Neural cell (in vitro differentiated cells): Measurements from ENCODE around the gene CTRB1. TPM values are rescaled to one million over a fixed set of nuclear protein-coding genes. Genes with fewer than 3 reads are reported as not detected.

Experiments
- H2AFZ ChIP-seq: fragments of 200-600, 300-800 bp; sonication (generic), shearing (Covaris generic); 2 replicates; pipeline ENCODE4 v1.6.0; 2014; ENCODE audit warnings: low read depth, mild to moderate bottlenecking, antibody characterized with exemption, low read length, moderate library complexity
- H3F3A ChIP-seq: fragments of 200-600 bp; shearing (Covaris generic); 2 replicates; pipeline ENCODE4 v1.6.1; 2016; ENCODE audit warnings: mild to moderate bottlenecking, moderate library complexity, mixed read lengths, antibody characterized with exemption, low read length; ENCODE audit not compliant: insufficient read depth, poor library complexity, severe bottlenecking
- H3K27ac ChIP-seq: fragments of 200-600, 300-800 bp; sonication (generic), shearing (Covaris generic); 2 replicates; pipeline ENCODE4 v1.5.1; 2014; ENCODE audit warnings: mild to moderate bottlenecking, low read length, moderate library complexity
- H3K27me3 ChIP-seq: fragments of 300-800, 200-600 bp; sonication (generic), shearing (Covaris generic); 2 replicates; pipeline ENCODE4 v1.6.0; 2014; ENCODE audit warnings: mild to moderate bottlenecking, low read depth, low read length, moderate library complexity; ENCODE audit not compliant: insufficient read depth
- H3K36me3 ChIP-seq: fragments of 300-800, 200-600 bp; sonication (generic), shearing (Covaris generic); 2 replicates; pipeline ENCODE4 v1.5.1; 2014; ENCODE audit warnings: mild to moderate bottlenecking, antibody characterized with exemption, low read length, moderate library complexity; ENCODE audit not compliant: insufficient read depth
- H3K4me2 ChIP-seq: fragments of 300-800, 200-600 bp; sonication (generic), shearing (Covaris generic); 2 replicates; pipeline ENCODE4 v1.6.0; 2014; ENCODE audit warnings: mild to moderate bottlenecking, low read length
- H3K4me3 ChIP-seq: fragments of 300-800, 200-600 bp; sonication (generic), shearing (Covaris generic); 2 replicates; pipeline ENCODE4 v1.5.1; 2014; ENCODE audit warnings: mild to moderate bottlenecking, low read length, moderate library complexity
- H3K79me2 ChIP-seq: fragments of 200-600 bp; shearing (Covaris generic); replicated peaks from 2 replicates; pipeline ENCODE4 v1.6.0; 2014; ENCODE audit warnings: mild to moderate bottlenecking, low read length, moderate library complexity; ENCODE audit not compliant: insufficient read depth
- H3K9ac ChIP-seq: fragments of 300-800, 200-600 bp; sonication (generic), shearing (Covaris generic); 2 replicates; pipeline ENCODE4 v1.6.1; 2016; ENCODE audit warnings: mild to moderate bottlenecking, low read length, mixed read lengths
- H3K9me2 ChIP-seq: fragments of 200-600 bp; shearing (Covaris generic); 2 replicates; pipeline ENCODE4 v1.6.1; 2016; ENCODE audit warnings: mild to moderate bottlenecking, low read length, mixed read lengths; ENCODE audit not compliant: insufficient read depth
- H3K9me3 ChIP-seq: fragments of 200-600, 300-800 bp; sonication (generic), shearing (Covaris generic); 2 replicates; pipeline ENCODE4 v1.6.1; 2016; ENCODE audit warnings: mild to moderate bottlenecking, mixed run types, low read length, moderate library complexity, mixed read lengths
- H4K20me1 ChIP-seq: fragments of 200-600 bp; shearing (Covaris generic); 2 replicates; pipeline ENCODE4 v1.6.1; 2016; ENCODE audit warnings: mild to moderate bottlenecking, mixed run types; ENCODE audit not compliant: insufficient read depth
- EP300 ChIP-seq: fragments of 450-650 bp; conservative IDR thresholded peaks from 2 replicates; pipeline ENCODE4 v1.6.1; 2014; ENCODE audit warnings: antibody characterized with exemption, mild to moderate bottlenecking, moderate library complexity; ENCODE audit not compliant: poor library complexity, severe bottlenecking
- EZH2 ChIP-seq: fragments of 200-600, 300-800 bp; shearing (Covaris generic), sonication (generic); IDR thresholded peaks from 2 replicates; pipeline ENCODE4 v1.6.1; 2014; ENCODE audit warnings: antibody characterized with exemption, low read length, borderline replicate concordance, mild to moderate bottlenecking; ENCODE audit not compliant: insufficient read depth, poor library complexity, severe bottlenecking
- MXI1 ChIP-seq: fragments of 450-650 bp; conservative IDR thresholded peaks from 2 replicates; pipeline ENCODE4 v1.6.1; 2014; ENCODE audit warnings: antibody characterized with exemption, mild to moderate bottlenecking; ENCODE audit not compliant: poor library complexity, severe bottlenecking
- POLR2AphosphoS5 ChIP-seq: IDR thresholded peaks from 2 replicates; pipeline ENCODE4 v1.6.1; 2012
- RAD21 ChIP-seq: fragments of 450-650 bp; conservative IDR thresholded peaks from 2 replicates; pipeline ENCODE4 v1.6.1; 2014; ENCODE audit warnings: antibody characterized with exemption, mild to moderate bottlenecking, moderate library complexity
- SMC3 ChIP-seq: fragments of 450-650 bp; conservative IDR thresholded peaks from 2 replicates; pipeline ENCODE4 v1.6.1; 2014; ENCODE audit warnings: antibody characterized with exemption, mild to moderate bottlenecking, moderate library complexity; ENCODE audit not compliant: poor library complexity
- TAF1 ChIP-seq: IDR thresholded peaks from 2 replicates; pipeline ENCODE4 v1.6.1; 2012; ENCODE audit warnings: low read depth
- polyA plus RNA-seq: library from polyadenylated mRNA; depleted of rRNA; stranded (reverse); fragments of >200 nt; gene quantifications from 2 replicates; pipeline ENCODE4 v1.2.3, GENCODE V29; 2014
- TF ChIP-seq, protein P1 (sequence below): fragments of 450-650 bp; IDR thresholded peaks from 2 replicates; pipeline ENCODE4 v1.5.1; 2014; ENCODE audit warnings: antibody characterized with exemption, mild to moderate bottlenecking, moderate library complexity; ENCODE audit not compliant: poor library complexity, severe bottlenecking
- TF ChIP-seq, protein P2 (sequence below): IDR thresholded peaks from 2 replicates; pipeline ENCODE4 v1.6.1; 2012; ENCODE audit warnings: borderline replicate concordance

Gene CTRB1
- polyA plus RNA-seq, 1 donor from 2014 or later = not detected

DNA sequence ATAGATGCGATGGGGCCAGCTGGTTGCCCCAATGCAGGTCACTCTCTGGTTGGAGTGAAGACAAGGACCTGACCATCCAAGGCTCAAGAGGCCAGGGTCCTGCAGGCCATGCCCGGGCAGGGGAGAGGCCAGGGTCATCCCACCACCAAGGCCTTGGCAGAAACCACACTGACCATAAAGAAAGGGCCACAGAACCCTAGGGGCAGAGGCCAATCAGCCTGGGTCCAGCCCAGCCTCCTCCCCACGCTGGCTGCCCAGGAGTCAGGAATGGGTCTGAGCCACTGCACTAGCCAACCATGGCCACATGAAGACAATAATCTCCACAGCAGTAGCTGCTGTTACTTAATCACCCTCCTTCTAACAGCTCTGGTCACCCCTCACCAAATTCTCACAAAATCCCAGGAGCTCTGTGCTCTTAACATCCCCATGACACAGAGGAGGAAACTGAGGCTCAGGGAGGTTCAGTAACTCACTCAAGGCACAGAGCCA lies 42.8 kb downstream of the CTRB1 start:
- no peaks in the 10 kb centered on the region for H3K9me2 ChIP-seq
- no peaks in the 10 kb centered on the region for H3K9me3 ChIP-seq
- H2AFZ ChIP-seq = no peak overlapping the region
- peaks cover 76% of the 10 kb centered on the region for H3K79me2 ChIP-seq
- TF ChIP-seq EZH2 (no peak), SMC3 (no peak), POLR2AphosphoS5 (no peak), MXI1 (no peak), TAF1 (no peak), RAD21 (no peak), EP300 (no peak)
- TF ChIP-seq, protein P1, sequence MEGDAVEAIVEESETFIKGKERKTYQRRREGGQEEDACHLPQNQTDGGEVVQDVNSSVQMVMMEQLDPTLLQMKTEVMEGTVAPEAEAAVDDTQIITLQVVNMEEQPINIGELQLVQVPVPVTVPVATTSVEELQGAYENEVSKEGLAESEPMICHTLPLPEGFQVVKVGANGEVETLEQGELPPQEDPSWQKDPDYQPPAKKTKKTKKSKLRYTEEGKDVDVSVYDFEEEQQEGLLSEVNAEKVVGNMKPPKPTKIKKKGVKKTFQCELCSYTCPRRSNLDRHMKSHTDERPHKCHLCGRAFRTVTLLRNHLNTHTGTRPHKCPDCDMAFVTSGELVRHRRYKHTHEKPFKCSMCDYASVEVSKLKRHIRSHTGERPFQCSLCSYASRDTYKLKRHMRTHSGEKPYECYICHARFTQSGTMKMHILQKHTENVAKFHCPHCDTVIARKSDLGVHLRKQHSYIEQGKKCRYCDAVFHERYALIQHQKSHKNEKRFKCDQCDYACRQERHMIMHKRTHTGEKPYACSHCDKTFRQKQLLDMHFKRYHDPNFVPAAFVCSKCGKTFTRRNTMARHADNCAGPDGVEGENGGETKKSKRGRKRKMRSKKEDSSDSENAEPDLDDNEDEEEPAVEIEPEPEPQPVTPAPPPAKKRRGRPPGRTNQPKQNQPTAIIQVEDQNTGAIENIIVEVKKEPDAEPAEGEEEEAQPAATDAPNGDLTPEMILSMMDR = no peak
- TF ChIP-seq, protein P2, sequence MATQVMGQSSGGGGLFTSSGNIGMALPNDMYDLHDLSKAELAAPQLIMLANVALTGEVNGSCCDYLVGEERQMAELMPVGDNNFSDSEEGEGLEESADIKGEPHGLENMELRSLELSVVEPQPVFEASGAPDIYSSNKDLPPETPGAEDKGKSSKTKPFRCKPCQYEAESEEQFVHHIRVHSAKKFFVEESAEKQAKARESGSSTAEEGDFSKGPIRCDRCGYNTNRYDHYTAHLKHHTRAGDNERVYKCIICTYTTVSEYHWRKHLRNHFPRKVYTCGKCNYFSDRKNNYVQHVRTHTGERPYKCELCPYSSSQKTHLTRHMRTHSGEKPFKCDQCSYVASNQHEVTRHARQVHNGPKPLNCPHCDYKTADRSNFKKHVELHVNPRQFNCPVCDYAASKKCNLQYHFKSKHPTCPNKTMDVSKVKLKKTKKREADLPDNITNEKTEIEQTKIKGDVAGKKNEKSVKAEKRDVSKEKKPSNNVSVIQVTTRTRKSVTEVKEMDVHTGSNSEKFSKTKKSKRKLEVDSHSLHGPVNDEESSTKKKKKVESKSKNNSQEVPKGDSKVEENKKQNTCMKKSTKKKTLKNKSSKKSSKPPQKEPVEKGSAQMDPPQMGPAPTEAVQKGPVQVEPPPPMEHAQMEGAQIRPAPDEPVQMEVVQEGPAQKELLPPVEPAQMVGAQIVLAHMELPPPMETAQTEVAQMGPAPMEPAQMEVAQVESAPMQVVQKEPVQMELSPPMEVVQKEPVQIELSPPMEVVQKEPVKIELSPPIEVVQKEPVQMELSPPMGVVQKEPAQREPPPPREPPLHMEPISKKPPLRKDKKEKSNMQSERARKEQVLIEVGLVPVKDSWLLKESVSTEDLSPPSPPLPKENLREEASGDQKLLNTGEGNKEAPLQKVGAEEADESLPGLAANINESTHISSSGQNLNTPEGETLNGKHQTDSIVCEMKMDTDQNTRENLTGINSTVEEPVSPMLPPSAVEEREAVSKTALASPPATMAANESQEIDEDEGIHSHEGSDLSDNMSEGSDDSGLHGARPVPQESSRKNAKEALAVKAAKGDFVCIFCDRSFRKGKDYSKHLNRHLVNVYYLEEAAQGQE = no peak
- H3K4me2 ChIP-seq = no peak overlapping the region
- no peak overlapping the region for H3K27ac ChIP-seq
- H3K27me3 ChIP-seq = no peaks in the 10 kb centered on the region
- H3K4me3 ChIP-seq = no peak overlapping the region
- H3K36me3 ChIP-seq = no peaks in the 10 kb centered on the region
- H4K20me1 ChIP-seq = no peaks in the 10 kb centered on the region
- no peak overlapping the region for H3K9ac ChIP-seq
- no peaks in the 10 kb centered on the region for H3F3A ChIP-seq

DNA sequence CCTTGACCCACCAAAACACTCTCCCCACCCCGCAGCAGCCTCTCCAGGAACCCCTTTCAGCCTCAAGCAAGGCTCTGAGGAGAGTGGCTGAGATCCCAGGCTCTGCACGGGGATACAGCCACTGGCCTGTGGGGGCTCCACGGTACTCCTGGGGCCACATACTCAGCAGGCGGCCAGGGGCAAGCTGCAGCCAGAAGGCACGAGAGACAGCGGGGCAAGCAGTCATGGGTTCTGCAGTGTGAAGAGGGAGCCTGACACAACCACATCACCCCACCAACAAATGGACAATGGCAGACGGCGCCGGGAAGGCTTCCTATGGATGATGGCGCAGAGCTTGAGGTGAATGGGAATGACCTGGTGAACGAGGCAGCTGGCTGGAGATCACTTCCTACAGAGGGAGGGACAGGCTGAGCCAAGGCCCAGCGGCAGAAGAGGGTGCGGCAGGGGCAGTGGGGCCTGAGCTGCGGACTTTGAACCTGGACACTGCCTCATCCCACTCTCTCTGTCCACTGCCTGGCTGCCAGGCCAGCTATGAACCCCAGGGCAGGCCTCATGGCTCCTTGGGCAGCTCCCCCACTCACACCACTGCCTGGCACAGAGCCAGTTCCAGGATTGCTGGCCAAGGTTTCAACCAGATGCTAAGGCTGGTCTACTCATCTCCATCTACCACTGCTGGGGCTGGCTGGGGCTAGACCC lies 43.5 kb downstream of the CTRB1 start:
- Histone ChIP-seq H3K36me3 (no peaks in the 10 kb centered on the region), H3F3A (no peaks in the 10 kb centered on the region), H3K4me3 (no peak overlapping the region), H2AFZ (no peak overlapping the region), H3K79me2 (peaks cover 75% of the 10 kb centered on the region), H3K9me3 (no peaks in the 10 kb centered on the region), H3K27ac (no peak overlapping the region), H4K20me1 (no peaks in the 10 kb centered on the region), H3K4me2 (no peak overlapping the region), H3K9me2 (no peaks in the 10 kb centered on the region), H3K27me3 (no peaks in the 10 kb centered on the region), H3K9ac (no peak overlapping the region)
- TF ChIP-seq SMC3 = no peak
- TF ChIP-seq, protein P1 = no peak
- no peak for TF ChIP-seq RAD21
- TF ChIP-seq MXI1 = no peak
- no peak for TF ChIP-seq EP300
- TF ChIP-seq, protein P2 = no peak
